ENCODE results near the gene DGCR2. TPM values are rescaled to one million over a fixed set of nuclear protein-coding genes. Genes with fewer than 3 reads are reported as not detected.

The DGCR2 gene
- total and polyA plus RNA-seq, 10 donors, result 9.5 to 60.7 (median 49.3) TPM

- WGBS, 5 donors, result 93 to 96% (median 94%) methylated on average over 7 of the region's 7 CpGs
- H3K27me3 ChIP-seq (replicated peaks in 1 of 7), result no peaks in the 10 kb centered on the region
- intact Hi-C loops (cut with DNase I; ENCODE audit: low total_unique reads), result no loop called here
- H3K27ac ChIP-seq, result no peak overlapping the region
- H3K9me3 ChIP-seq, result no peaks in the 10 kb centered on the region
- H3K36me3 ChIP-seq, result peaks cover 18 to 100% (median 98%) of the 10 kb centered on the region in 6 donors
- H3K4me1 ChIP-seq, result no peaks in the 10 kb centered on the region
- H3K4me3 ChIP-seq, result no peak overlapping the region
- no peak for DNase-seq
- no peak for TF ChIP-seq CTCF (IDR thresholded peaks at IDR 0.05 in 8 of 11, conservative IDR thresholded peaks at IDR 0.05 in 3 of 11)
These were observed 77.1 kb downstream of the DGCR2 start for GRCh38 chr22:19045094-19045493.

GRCh38 chr22:19044381-19044780 is 77.8 kb downstream of the DGCR2 start:
- Histone ChIP-seq H3K27ac (no peak overlapping the region), H3K4me3 (no peak overlapping the region), H3K27me3 (replicated peaks in 1 of 7) (no peaks in the 10 kb centered on the region), H3K36me3 (peaks cover 18 to 100% (median 100%) of the 10 kb centered on the region in 6 donors), H3K9me3 (no peaks in the 10 kb centered on the region), H3K4me1 (no peaks in the 10 kb centered on the region)
- intact Hi-C loops (cut with DNase I; ENCODE audit: low total_unique reads), result no loop called here
- peak; percentile 23 for DNase-seq
- WGBS, 5 donors, result 86 to 96% (median 88%) methylated on average over 3 to 6 of the region's 6 CpGs
- TF ChIP-seq CTCF (IDR thresholded peaks at IDR 0.05 in 8 of 11, conservative IDR thresholded peaks at IDR 0.05 in 3 of 11) (no peak), POLR2AphosphoS5 (IDR thresholded peaks at IDR 0.05) (peak in 1 of 3 donors; percentile 44)

GRCh38 chr22:19043121-19044085 is 78.8 kb downstream of the DGCR2 start:
- H3K27ac ChIP-seq, result no peak overlapping the region
- H3K27me3 ChIP-seq (replicated peaks in 1 of 7), result no peaks in the 10 kb centered on the region
- intact Hi-C loops (cut with DNase I; ENCODE audit: low total_unique reads), result no loop called here
- no peak for TF ChIP-seq POLR2AphosphoS5 (IDR thresholded peaks at IDR 0.05)
- no peak for TF ChIP-seq POLR2A (IDR thresholded peaks at IDR 0.05)
- TF ChIP-seq CTCF (IDR thresholded peaks at IDR 0.05 in 8 of 11, conservative IDR thresholded peaks at IDR 0.05 in 3 of 11), result no peak
- H3K4me1 ChIP-seq, result no peaks in the 10 kb centered on the region
- peak; percentile 32 for DNase-seq
- H3K36me3 ChIP-seq, result peaks cover 18 to 100% (median 100%) of the 10 kb centered on the region in 6 donors
- 78 to 85% (median 81%) methylated on average over 13 to 14 of the region's 14 CpGs for whole genome bisulfite sequencing, 5 donors
- no peaks in the 10 kb centered on the region for H3K9me3 ChIP-seq
- H3K4me3 ChIP-seq, result no peak overlapping the region

Data from spleen (tissue), 11 donors.